Cardiac muscle cell (in vitro differentiated cells and primary cell): Measurements from ENCODE around the gene ALG11. TPM values are rescaled to one million over a fixed set of nuclear protein-coding genes. Genes with fewer than 3 reads are reported as not detected.

Source experiments
- DNase-seq, 2 donors: peaks; one replicate each; pipeline versions ENCODE4 v3.0.0 to v3.0.0-alpha.2; 2010 to 2017; ENCODE audit warnings: low read depth in 1 of 2, low spot score in 1 of 2
- H3K27ac ChIP-seq: fragments of 200-600 bp; sonication (generic); 2 replicates; pipeline ENCODE4 v1.5.1; 2016
- H3K27me3 ChIP-seq: fragments of 200-600 bp; sonication (generic); 2 replicates; pipeline ENCODE4 v1.6.0; 2016; ENCODE audit warnings: control low read depth
- H3K36me3 ChIP-seq: fragments of 200-600 bp; sonication (generic); 2 replicates; pipeline ENCODE4 v1.5.1; 2016; ENCODE audit warnings: control low read depth
- H3K4me1 ChIP-seq: fragments of 200-600 bp; sonication (generic); 2 replicates; pipeline ENCODE4 v1.8.1; 2017; ENCODE audit warnings: low read depth, mild to moderate bottlenecking, mixed run types
- H3K4me3 ChIP-seq: fragments of 200-600 bp; sonication (generic); 2 replicates; pipeline ENCODE4 v1.5.1; 2016; ENCODE audit warnings: mild to moderate bottlenecking
- H3K9me3 ChIP-seq: fragments of 200-600 bp; sonication (generic); 2 replicates; pipeline ENCODE4 v1.5.1; 2017; ENCODE audit warnings: low read depth, mild to moderate bottlenecking, control low read depth
- polyA plus RNA-seq: library from polyadenylated mRNA; unstranded; fragments of >200 nt; fragmentation: Nextera tagmentation; extraction: Ambion mirVana; gene quantifications from 2 replicates; pipeline ENCODE4 v1.2.1, GENCODE V29; 2016
- total RNA-seq: library from RNA; depleted of rRNA; stranded (reverse); fragments of >200 nt; gene quantifications from 2 replicates; pipeline ENCODE4 v1.2.3, GENCODE V29; 2016
- TF ChIP-seq, protein P1 (sequence below): IDR thresholded peaks from 2 replicates; pipeline ENCODE4 v1.5.1; 2012; ENCODE audit warnings: low read depth, mild to moderate bottlenecking, low read length

Gene ALG11
- total and polyA plus RNA-seq, 2 experiments from 2014 or later: 24.8 to 27.8 TPM

DNA sequence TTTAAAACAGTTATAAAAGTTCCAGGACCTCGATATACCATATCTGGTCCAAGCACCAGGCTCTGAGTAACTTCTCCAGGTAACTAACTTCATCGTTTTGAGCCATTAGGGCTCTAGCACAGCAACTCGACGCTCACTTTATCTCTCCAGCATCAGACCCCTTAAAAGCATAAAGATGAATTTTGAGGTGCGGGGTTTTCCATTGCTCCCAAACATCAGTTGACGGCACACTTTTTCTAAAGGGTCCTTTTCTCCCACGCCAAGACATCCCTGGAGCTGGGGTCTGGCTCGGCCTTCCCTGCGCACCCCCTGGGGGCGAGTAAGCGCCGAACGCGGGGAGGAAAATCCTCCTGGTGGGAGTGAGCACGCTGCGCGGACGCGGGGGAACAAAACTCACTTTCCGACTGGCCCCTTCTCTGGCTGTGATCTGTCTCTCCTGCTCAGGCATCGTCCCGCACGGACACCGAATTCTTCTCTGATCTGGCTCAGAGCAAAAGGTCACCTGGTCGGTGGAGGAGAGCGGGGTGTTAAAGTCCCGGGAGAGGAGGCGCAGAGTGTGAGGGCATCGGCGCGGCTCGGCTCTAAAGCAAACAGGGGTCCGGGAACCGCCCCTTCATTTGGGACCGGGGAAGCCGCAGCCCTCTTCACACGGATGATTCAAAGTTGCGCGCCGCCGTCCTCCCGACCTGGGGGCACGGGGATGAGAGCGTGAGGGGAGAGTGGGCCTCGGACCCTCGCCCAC, 1.1 kb upstream of the ALG11 start, which contains the start of gene ATP7B:
Gene ATP7B (minus strand): TSS at position 561 of the 742 bp plus-strand sequence. CDS start 113 bp downstream, at position 448.
- no peaks in the 10 kb centered on the region for H3K36me3 ChIP-seq
- peak; percentile 13 to 52 for DNase-seq
- TF ChIP-seq, protein P1, sequence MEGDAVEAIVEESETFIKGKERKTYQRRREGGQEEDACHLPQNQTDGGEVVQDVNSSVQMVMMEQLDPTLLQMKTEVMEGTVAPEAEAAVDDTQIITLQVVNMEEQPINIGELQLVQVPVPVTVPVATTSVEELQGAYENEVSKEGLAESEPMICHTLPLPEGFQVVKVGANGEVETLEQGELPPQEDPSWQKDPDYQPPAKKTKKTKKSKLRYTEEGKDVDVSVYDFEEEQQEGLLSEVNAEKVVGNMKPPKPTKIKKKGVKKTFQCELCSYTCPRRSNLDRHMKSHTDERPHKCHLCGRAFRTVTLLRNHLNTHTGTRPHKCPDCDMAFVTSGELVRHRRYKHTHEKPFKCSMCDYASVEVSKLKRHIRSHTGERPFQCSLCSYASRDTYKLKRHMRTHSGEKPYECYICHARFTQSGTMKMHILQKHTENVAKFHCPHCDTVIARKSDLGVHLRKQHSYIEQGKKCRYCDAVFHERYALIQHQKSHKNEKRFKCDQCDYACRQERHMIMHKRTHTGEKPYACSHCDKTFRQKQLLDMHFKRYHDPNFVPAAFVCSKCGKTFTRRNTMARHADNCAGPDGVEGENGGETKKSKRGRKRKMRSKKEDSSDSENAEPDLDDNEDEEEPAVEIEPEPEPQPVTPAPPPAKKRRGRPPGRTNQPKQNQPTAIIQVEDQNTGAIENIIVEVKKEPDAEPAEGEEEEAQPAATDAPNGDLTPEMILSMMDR: no peak
- peak within 1 kb of the TSS; percentile 83 for H3K4me3 ChIP-seq
- H3K9me3 ChIP-seq: no peaks in the 10 kb centered on the region
- peaks cover 3% of the 10 kb centered on the region for H3K4me1 ChIP-seq
- H3K27ac ChIP-seq: peak within 1 kb of the TSS; percentile 92
- H3K27me3 ChIP-seq: peaks cover 14% of the 10 kb centered on the region

DNA sequence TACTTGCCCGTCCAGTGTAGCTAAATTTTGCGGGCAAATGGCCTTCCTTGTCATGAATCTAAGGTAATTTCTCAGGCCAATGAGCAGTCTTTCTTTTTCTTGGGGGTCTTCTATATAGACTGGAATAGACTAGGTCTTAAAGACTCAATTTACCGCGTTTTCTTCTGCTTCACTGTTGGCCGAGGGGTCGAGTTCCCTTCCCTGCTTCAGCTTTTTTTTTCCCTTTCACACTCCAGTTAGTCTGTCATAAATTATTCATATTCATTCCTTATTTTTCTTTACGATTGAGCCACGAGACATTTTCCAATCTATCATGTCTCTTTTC, 276 bp downstream of the ALG11 start:
- Histone ChIP-seq H3K27ac (peak overlapping the region; percentile 92), H3K27me3 (peaks cover 14% of the 10 kb centered on the region), H3K9me3 (no peaks in the 10 kb centered on the region), H3K36me3 (no peaks in the 10 kb centered on the region), H3K4me1 (peaks cover 3% of the 10 kb centered on the region), H3K4me3 (peak overlapping the region; percentile 83)
- DNase-seq: no peak
- TF ChIP-seq, protein P1: no peak

DNA sequence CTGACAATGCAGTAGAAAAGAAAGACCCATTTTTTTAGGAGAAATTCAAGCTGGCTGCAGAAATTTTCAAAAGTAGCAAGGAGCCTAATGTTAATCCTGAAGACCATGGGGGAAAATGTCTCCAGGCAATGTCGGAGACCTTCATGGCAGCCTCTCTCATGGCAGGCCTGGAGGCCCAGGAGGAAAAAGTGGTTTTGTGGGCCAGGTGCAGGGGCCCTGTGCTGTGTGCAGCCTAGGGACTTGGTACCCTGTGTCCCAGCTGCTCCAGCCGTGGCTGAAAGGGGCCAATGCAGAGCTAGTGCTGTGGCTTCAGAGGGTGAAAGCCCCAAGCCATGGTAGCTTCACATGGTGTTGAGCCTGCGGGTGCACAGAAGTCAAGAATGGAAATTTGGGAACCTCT, 4.1 kb downstream of the ALG11 start:
- TF ChIP-seq, protein P1: no peak
- Histone ChIP-seq H3K27ac (no peak overlapping the region), H3K36me3 (peaks cover 4% of the 10 kb centered on the region), H3K27me3 (no peaks in the 10 kb centered on the region), H3K4me1 (peaks cover 3% of the 10 kb centered on the region), H3K9me3 (no peaks in the 10 kb centered on the region), H3K4me3 (no peak overlapping the region)
- DNase-seq: no peak

DNA sequence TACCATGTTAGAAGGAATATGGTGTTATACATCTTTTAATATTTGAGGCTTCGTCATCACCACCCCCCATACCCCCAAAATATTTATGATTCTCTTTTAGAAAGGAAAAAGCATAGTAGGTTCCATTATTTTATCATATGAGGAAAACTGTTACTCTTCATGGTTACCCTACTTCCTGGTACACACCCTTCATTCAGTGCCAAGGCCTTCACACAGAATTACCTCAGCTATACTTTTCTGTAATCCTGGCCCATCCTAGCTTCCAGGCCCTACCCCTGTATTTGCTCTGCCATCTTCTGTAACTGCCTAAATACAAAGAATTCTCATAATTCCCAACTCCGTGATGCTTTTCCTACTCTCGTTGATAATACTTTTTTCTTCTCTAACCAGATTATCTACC, 8.0 kb downstream of the ALG11 start:
- no peaks in the 10 kb centered on the region for H3K27me3 ChIP-seq
- no peaks in the 10 kb centered on the region for H3K9me3 ChIP-seq
- H3K36me3 ChIP-seq: peaks cover 19% of the 10 kb centered on the region

DNA sequence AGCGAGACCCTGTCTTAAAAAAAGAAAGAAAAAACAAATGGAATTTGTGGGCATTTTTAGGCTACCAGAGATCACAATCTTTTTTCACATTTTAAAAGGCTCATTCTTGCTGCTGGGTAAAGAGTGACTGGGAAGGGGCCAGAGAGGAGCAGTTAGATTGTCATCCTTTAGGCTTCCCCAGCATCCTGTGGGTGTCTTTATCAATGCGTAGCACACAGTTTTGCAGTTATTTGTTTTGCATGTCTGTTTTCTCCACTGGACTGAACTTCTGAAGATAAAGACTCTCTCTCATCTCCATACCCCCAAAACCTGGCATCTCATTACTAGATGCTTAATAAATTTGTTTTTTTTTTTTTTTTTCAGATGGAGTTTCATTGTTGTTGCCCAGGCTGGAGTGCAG, 10.2 kb downstream of the ALG11 start:
- Histone ChIP-seq H3K4me3 (no peak overlapping the region), H3K9me3 (no peaks in the 10 kb centered on the region), H3K36me3 (peaks cover 19% of the 10 kb centered on the region), H3K4me1 (no peaks in the 10 kb centered on the region), H3K27me3 (no peaks in the 10 kb centered on the region), H3K27ac (no peak overlapping the region)
- TF ChIP-seq, protein P1: no peak
- no peak for DNase-seq

More for the DNA sequence above, 8.0 kb downstream of the ALG11 start:
- H3K27ac ChIP-seq: no peak overlapping the region
- DNase-seq: no peak
- H3K4me1 ChIP-seq: no peaks in the 10 kb centered on the region
- H3K4me3 ChIP-seq: no peak overlapping the region
- TF ChIP-seq, protein P1: no peak
